CD1c-positive myeloid dendritic cell (primary cell): ENCODE data around the gene KRT27.
A peak's percentile ranks its signal among the peaks of the same experiment; 100 is the strongest.
"Not testable (repeated sequence)": the region's sequence is repeated elsewhere in the genome, so short reads cannot be mapped to it uniquely, and the experiment has no call there.

Experiments used
- DNase-seq: peaks from one replicate; pipeline ENCODE4 v3.0.0-alpha.2; 2016; ENCODE audit errors: extremely low spot score

Gene KRT27

GRCh38 chr17:40755231-40755630 is 27.1 kb downstream of the KRT27 start, which contains the start of gene KRT25:
KRT25 (minus strand) TSS chr17:40755331; CDS start chr17:40755271, 60 bp downstream.
- no peak for DNase-seq

GRCh38 chr17:40753804-40754203 is 28.5 kb downstream of the KRT27 start:
- no peak for DNase-seq

- no peak for DNase-seq
Measured at GRCh38 chr17:40751065-40751464, 31.3 kb downstream of the KRT27 start.

- no peak for DNase-seq
Measured at GRCh38 chr17:40750391-40750790, 32.0 kb downstream of the KRT27 start.

- DNase-seq = not testable (repeated sequence)
Measured at GRCh38 chr17:40748666-40749065, 33.7 kb downstream of the KRT27 start.

DNA sequence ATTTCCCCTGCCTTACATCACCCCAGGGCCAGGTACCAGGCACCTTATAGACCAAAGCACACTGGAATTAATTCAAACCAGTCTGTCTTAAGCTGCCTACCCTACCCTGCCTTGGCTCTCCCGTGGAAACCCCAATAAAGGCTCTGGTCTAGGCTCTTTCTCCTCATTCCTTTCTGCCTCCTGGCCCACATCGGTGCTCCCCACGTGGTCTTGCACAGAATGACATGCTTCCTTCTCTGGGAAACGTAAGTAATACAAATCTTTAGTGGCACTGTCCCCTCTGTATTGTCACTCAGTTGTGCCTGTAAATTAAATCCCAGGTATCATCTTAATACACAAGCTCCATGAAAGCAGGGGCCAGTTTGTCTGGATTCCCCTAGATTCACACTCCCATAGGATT is 43.8 kb downstream of the KRT27 start:
- DNase-seq = no peak

- no peak for DNase-seq
Measured at GRCh38 chr17:40735016-40735415, 47.3 kb downstream of the KRT27 start.

GRCh38 chr17:40734018-40734417 is 48.3 kb downstream of the KRT27 start:
- no peak for DNase-seq

GRCh38 chr17:40730970-40731369 is 51.4 kb downstream of the KRT27 start:
- DNase-seq = no peak

DNA sequence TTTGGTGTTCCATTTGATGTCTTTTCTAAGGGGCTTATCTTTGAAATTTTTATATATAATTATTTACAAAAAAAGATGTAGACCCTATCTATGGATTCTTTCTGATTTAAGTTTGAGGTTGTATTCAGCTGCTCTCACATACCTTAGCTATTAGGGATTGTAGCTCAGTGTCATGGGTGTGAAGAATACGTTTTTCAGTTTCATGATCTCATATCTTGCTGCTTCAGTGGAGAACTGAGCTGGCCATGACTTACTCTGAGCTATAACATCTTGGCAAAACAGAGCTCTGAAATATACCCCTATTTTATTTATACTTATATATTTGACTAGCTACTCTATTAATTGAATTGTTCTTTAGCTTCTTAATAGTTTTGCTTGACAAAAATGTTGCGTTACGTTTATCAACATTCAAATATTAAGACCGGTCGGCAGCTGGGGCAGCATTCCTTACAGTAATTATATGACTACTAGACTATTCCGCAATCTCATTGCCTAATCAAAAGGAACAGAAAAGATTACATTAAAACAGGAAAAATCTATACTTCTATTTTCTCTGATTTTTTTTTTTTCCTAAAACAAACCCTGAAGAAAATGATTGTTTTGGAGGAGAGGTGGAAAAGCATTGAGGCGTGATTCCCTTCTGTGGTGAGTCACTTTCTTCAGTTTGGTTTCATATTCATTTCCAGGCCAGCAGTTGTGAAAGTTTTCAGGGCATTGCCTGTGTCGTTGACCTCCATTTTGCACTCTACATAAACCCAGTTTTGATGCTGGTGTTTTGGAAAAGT is 54.7 kb downstream of the KRT27 start:
- no peak for DNase-seq

DNA sequence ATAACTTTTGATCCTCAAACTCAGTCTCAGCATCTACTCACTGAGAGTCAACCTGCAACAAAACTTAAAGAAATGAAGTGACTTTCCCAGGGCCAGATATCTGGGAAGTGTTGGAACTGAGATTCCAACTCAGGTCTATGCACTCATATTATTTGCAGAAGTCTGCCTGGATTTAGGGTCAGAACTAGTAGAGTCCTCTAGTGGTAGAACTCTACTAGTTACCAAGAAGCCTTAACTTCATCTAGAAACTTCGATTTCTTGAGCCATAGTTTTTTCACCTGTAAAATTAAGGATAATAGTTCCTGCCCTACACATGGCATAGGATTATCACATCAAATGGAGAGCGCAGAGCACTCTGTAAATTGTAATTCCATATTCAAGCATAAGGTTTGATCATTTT is 55.4 kb downstream of the KRT27 start:
- peak; percentile 2 for DNase-seq
